Activated T-helper 1 cell treated with anti-CD3 and anti-CD28 coated beads, Interleukin-12 subunit alpha, Interleukin-12 subunit beta, Interleukin-2, Interleukin-4 antibody, amounts not matched to agents 30 ng/mL and 10 ng/mL and 1 ng/mL, durations not matched to agents 14 hours and 24 hours and 36 hours (primary cell): ENCODE data around the gene FAAH2. TPM values are rescaled to one million over a fixed set of nuclear protein-coding genes. Genes with fewer than 3 reads are reported as not detected.
A peak's percentile ranks its signal among the peaks of the same experiment; 100 is the strongest.
"Not testable (repeated sequence)": the region's sequence is repeated elsewhere in the genome, so short reads cannot be mapped to it uniquely, and the experiment has no call there.

Experiments
- DNase-seq: peaks from one replicate; pipeline ENCODE4 v3.0.0; 2021; ENCODE audit warnings: low spot score
- H3K27ac Mint-ChIP-seq: one replicate; pipeline ENCODE4 v1.8.0; 2021; ENCODE audit warnings: mild to moderate bottlenecking, mixed read lengths
- H3K27me3 Mint-ChIP-seq: one replicate; pipeline ENCODE4 v1.8.0; 2022; ENCODE audit warnings: mild to moderate bottlenecking, moderate library complexity, mixed read lengths; ENCODE audit not compliant: insufficient read depth
- H3K36me3 Mint-ChIP-seq: one replicate; pipeline ENCODE4 v1.8.0; 2021; ENCODE audit warnings: low read depth, mixed read lengths
- H3K4me1 Mint-ChIP-seq: one replicate; pipeline ENCODE4 v1.8.0; 2021; ENCODE audit warnings: low read depth, mixed read lengths
- H3K4me3 Mint-ChIP-seq: one replicate; pipeline ENCODE4 v1.8.0; 2021; ENCODE audit warnings: mild to moderate bottlenecking, moderate library complexity, mixed read lengths
- H3K9me3 Mint-ChIP-seq: one replicate; pipeline ENCODE4 v1.8.0; 2021; ENCODE audit warnings: mixed read lengths
- intact Hi-C: fragments of 100-400 bp; cut with micrococcal nuclease; formaldehyde crosslinking; loops from one replicate; pipeline ENCODE4 v1.15.1; 2024
- total RNA-seq: library from RNA; stranded (reverse); gene quantifications from 2 replicates; pipeline ENCODE4 v1.2.3, GENCODE V29; 2022

FAAH2 gene
- 7.2 and 7.3 TPM in 2 replicates for total RNA-seq

GRCh38 chrX:57286507-57287251 lies at the start of gene FAAH2:
TSS of gene FAAH2 (plus strand) at chrX:57286706. CDS start at chrX:57286826, 120 bp downstream.
- Mint-ChIP-seq H3K27ac (peak within 1 kb of the TSS; percentile 94), H3K36me3 (peaks cover 4% of the 10 kb centered on the region), H3K4me3 (peak within 1 kb of the TSS; percentile 88), H3K9me3 (no peaks in the 10 kb centered on the region), H3K27me3 (no peaks in the 10 kb centered on the region), H3K4me1 (peaks cover 68% of the 10 kb centered on the region)
- DNase-seq = peak; percentile 65
- intact Hi-C loops = loop anchor here (1.0 to 10.0 kb wide), 9 partner anchors 59 to 719 kb away; partner anchors contain the start of genes SPIN2B, SPIN3 and ZXDA

GRCh38 chrX:57241967-57242366 lies 44.5 kb upstream of the FAAH2 start:
- Mint-ChIP-seq H3K9me3 (peaks cover 7% of the 10 kb centered on the region), H3K4me3 (no peak overlapping the region), H3K36me3 (peaks cover 1% of the 10 kb centered on the region), H3K4me1 (no peaks in the 10 kb centered on the region), H3K27ac (no peak overlapping the region), H3K27me3 (peaks cover 2% of the 10 kb centered on the region)
- DNase-seq = no peak
- intact Hi-C loops = no loop called here

GRCh38 chrX:57251965-57252364 lies 34.5 kb upstream of the FAAH2 start:
- H3K36me3 Mint-ChIP-seq = no peaks in the 10 kb centered on the region
- H3K4me1 Mint-ChIP-seq = no peaks in the 10 kb centered on the region
- no peak overlapping the region for H3K27ac Mint-ChIP-seq
- H3K27me3 Mint-ChIP-seq = no peaks in the 10 kb centered on the region
- DNase-seq = no peak
- no peak overlapping the region for H3K4me3 Mint-ChIP-seq
- intact Hi-C loops = no loop called here
- peaks cover 4% of the 10 kb centered on the region for H3K9me3 Mint-ChIP-seq

GRCh38 chrX:57265126-57265525 lies 21.4 kb upstream of the FAAH2 start:
- Mint-ChIP-seq H3K4me1 (no peaks in the 10 kb centered on the region), H3K9me3 (peaks cover 6% of the 10 kb centered on the region), H3K27ac (no peak overlapping the region), H3K27me3 (no peaks in the 10 kb centered on the region), H3K36me3 (no peaks in the 10 kb centered on the region), H3K4me3 (no peak overlapping the region)
- no peak for DNase-seq
- intact Hi-C loops = no loop called here

GRCh38 chrX:57266275-57266674 lies 20.2 kb upstream of the FAAH2 start:
- H3K4me1 Mint-ChIP-seq = no peaks in the 10 kb centered on the region
- DNase-seq = no peak
- intact Hi-C loops = no loop called here
- no peak overlapping the region for H3K4me3 Mint-ChIP-seq
- H3K27me3 Mint-ChIP-seq = no peaks in the 10 kb centered on the region
- H3K27ac Mint-ChIP-seq = no peak overlapping the region
- H3K9me3 Mint-ChIP-seq = peaks cover 6% of the 10 kb centered on the region
- no peaks in the 10 kb centered on the region for H3K36me3 Mint-ChIP-seq

GRCh38 chrX:57266871-57267270 lies 19.6 kb upstream of the FAAH2 start:
- no peak for DNase-seq
- Mint-ChIP-seq H3K36me3 (no peaks in the 10 kb centered on the region), H3K9me3 (peaks cover 6% of the 10 kb centered on the region), H3K27ac (no peak overlapping the region), H3K4me1 (no peaks in the 10 kb centered on the region), H3K4me3 (no peak overlapping the region), H3K27me3 (no peaks in the 10 kb centered on the region)
- intact Hi-C loops = no loop called here

- Mint-ChIP-seq H3K27me3 (no peaks in the 10 kb centered on the region), H3K9me3 (peaks cover 6% of the 10 kb centered on the region), H3K27ac (no peak overlapping the region), H3K36me3 (no peaks in the 10 kb centered on the region), H3K4me3 (no peak overlapping the region), H3K4me1 (no peaks in the 10 kb centered on the region)
- intact Hi-C loops = no loop called here
- DNase-seq = no peak
Observed at GRCh38 chrX:57267308-57267707, 19.2 kb upstream of the FAAH2 start.

GRCh38 chrX:57270980-57271379 lies 15.5 kb upstream of the FAAH2 start:
- intact Hi-C loops = no loop called here
- Mint-ChIP-seq H3K4me3 (no peak overlapping the region), H3K36me3 (no peaks in the 10 kb centered on the region), H3K9me3 (peaks cover 6% of the 10 kb centered on the region), H3K27ac (no peak overlapping the region), H3K4me1 (no peaks in the 10 kb centered on the region), H3K27me3 (peaks cover 8% of the 10 kb centered on the region)
- no peak for DNase-seq

GRCh38 chrX:57282568-57282967 lies 3.9 kb upstream of the FAAH2 start:
- H3K27ac Mint-ChIP-seq = peak overlapping the region; percentile 81
- intact Hi-C loops = loop anchor here (1.0 to 10.0 kb wide), 2 partner anchors 172 to 412 kb away; no protein-coding TSS in a partner anchor
- H3K4me3 Mint-ChIP-seq = peak overlapping the region; percentile 27
- H3K9me3 Mint-ChIP-seq = no peaks in the 10 kb centered on the region
- H3K36me3 Mint-ChIP-seq = no peaks in the 10 kb centered on the region
- peaks cover 41% of the 10 kb centered on the region for H3K4me1 Mint-ChIP-seq
- no peaks in the 10 kb centered on the region for H3K27me3 Mint-ChIP-seq
- no peak for DNase-seq

GRCh38 chrX:57285001-57285400 lies 1.5 kb upstream of the FAAH2 start:
- intact Hi-C loops = loop anchor here (5.0 to 10.0 kb wide), 6 partner anchors 58 to 718 kb away; partner anchors contain the start of genes SPIN2B, SPIN3 and ZXDA
- H3K36me3 Mint-ChIP-seq = no peaks in the 10 kb centered on the region
- peaks cover 56% of the 10 kb centered on the region for H3K4me1 Mint-ChIP-seq
- no peak for DNase-seq
- H3K9me3 Mint-ChIP-seq = no peaks in the 10 kb centered on the region
- H3K27me3 Mint-ChIP-seq = no peaks in the 10 kb centered on the region
- H3K4me3 Mint-ChIP-seq = peak overlapping the region; percentile 23
- H3K27ac Mint-ChIP-seq = peak overlapping the region; percentile 94

GRCh38 chrX:57289089-57289488 lies 2.6 kb downstream of the FAAH2 start:
- H3K9me3 Mint-ChIP-seq = no peaks in the 10 kb centered on the region
- DNase-seq = no peak
- peak overlapping the region; percentile 72 for H3K4me3 Mint-ChIP-seq
- intact Hi-C loops = loop anchor here (1.0 to 10.0 kb wide), 7 partner anchors 62 to 722 kb away; partner anchors contain the start of genes SPIN2B, SPIN3 and ZXDA
- H3K27ac Mint-ChIP-seq = no peak overlapping the region
- peaks cover 13% of the 10 kb centered on the region for H3K36me3 Mint-ChIP-seq
- H3K4me1 Mint-ChIP-seq = peaks cover 70% of the 10 kb centered on the region
- no peaks in the 10 kb centered on the region for H3K27me3 Mint-ChIP-seq

GRCh38 chrX:57294961-57295360 lies 8.5 kb downstream of the FAAH2 start:
- no peak for DNase-seq

GRCh38 chrX:57295679-57296078 lies 9.2 kb downstream of the FAAH2 start:
- H3K4me3 Mint-ChIP-seq, H3K9me3 Mint-ChIP-seq, DNase-seq, H3K27me3 Mint-ChIP-seq, intact Hi-C loops: not testable (repeated sequence)
- Mint-ChIP-seq H3K36me3 (peaks cover 34% of the 10 kb centered on the region), H3K27ac (peak overlapping the region; percentile 29), H3K4me1 (peaks cover 37% of the 10 kb centered on the region)

More at GRCh38 chrX:57294961-57295360, 8.5 kb downstream of the FAAH2 start:
- Mint-ChIP-seq H3K27ac (peak overlapping the region; percentile 65), H3K4me3 (no peak overlapping the region), H3K4me1 (peaks cover 41% of the 10 kb centered on the region), H3K36me3 (peaks cover 31% of the 10 kb centered on the region), H3K9me3 (peaks cover 9% of the 10 kb centered on the region), H3K27me3 (no peaks in the 10 kb centered on the region)
- intact Hi-C loops = no loop called here
